Measurements from ENCODE around the gene CD7.

Gene CD7

DNA sequence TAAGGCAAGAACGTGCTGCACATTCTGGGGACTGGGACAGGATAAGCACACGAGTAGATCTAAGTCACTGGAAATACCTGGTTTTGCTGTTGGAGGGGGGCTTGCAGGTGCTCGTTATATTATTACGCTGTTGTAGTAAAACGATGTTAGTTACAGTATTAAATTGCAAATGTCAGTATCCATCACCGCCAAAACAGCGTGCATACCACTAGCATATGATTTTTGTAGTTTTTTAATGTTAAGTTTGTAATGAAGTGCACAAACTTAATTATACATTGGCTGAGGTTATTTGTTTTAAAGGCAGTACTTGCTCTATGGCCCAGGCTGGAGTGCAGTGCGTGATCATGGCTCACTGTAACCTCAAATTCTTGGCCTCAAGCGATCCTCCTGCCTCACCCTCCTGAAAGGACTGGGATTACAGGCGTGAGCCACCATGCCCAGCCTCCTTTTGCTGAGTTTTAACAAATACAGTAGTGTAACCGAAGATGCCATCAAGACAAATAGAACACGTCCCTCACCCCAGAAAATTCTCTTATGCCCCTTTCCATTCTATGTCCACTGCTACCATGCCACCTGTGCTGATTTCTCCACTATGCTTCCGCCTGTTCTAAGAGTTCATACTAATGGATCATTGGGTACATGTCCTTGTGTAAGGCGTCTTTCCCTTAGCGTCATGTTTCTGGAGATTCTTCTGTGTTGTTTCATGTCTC is 23.2 kb downstream of the CD7 start:
- H3F3A ChIP-seq (ENCODE audit: insufficient read depth, low read length) = peaks cover 4% of the 10 kb centered on the region
- H3K27me3 ChIP-seq (ENCODE audit: insufficient read depth, low read length) = no peaks in the 10 kb centered on the region
- H3K27ac ChIP-seq (ENCODE audit: low read depth, low read length, poor library complexity, severe bottlenecking) = no peak overlapping the region
- H3K9me3 ChIP-seq (ENCODE audit: low read length) = no peaks in the 10 kb centered on the region
- no peak overlapping the region for H3K9ac ChIP-seq (ENCODE audit: low read length)
- TF ChIP-seq, protein P1, sequence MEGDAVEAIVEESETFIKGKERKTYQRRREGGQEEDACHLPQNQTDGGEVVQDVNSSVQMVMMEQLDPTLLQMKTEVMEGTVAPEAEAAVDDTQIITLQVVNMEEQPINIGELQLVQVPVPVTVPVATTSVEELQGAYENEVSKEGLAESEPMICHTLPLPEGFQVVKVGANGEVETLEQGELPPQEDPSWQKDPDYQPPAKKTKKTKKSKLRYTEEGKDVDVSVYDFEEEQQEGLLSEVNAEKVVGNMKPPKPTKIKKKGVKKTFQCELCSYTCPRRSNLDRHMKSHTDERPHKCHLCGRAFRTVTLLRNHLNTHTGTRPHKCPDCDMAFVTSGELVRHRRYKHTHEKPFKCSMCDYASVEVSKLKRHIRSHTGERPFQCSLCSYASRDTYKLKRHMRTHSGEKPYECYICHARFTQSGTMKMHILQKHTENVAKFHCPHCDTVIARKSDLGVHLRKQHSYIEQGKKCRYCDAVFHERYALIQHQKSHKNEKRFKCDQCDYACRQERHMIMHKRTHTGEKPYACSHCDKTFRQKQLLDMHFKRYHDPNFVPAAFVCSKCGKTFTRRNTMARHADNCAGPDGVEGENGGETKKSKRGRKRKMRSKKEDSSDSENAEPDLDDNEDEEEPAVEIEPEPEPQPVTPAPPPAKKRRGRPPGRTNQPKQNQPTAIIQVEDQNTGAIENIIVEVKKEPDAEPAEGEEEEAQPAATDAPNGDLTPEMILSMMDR (IDR thresholded peaks at IDR 0.05; ENCODE audit: low read length) = no peak
- no peak for TF ChIP-seq EZH2 (IDR thresholded peaks at IDR 0.05; ENCODE audit: borderline replicate concordance, low read length)
- peaks cover 35% of the 10 kb centered on the region for H3K4me1 ChIP-seq (ENCODE audit: insufficient read depth, low read length, severe bottlenecking)
- no peak overlapping the region for H2AFZ ChIP-seq (ENCODE audit: low read length)
- no peaks in the 10 kb centered on the region for H3K36me3 ChIP-seq (ENCODE audit: insufficient read depth, low read length)
- no peaks in the 10 kb centered on the region for H3K79me2 ChIP-seq (ENCODE audit: insufficient read depth, low read length)
- no peaks in the 10 kb centered on the region for H4K20me1 ChIP-seq (ENCODE audit: insufficient read depth, low read length)
- no peak overlapping the region for H3K4me2 ChIP-seq (ENCODE audit: low read length)
- no peaks in the 10 kb centered on the region for H3K9me2 ChIP-seq (ENCODE audit: low read depth, low read length)
- H3K4me3 ChIP-seq (ENCODE audit: low read depth, low read length, poor library complexity, severe bottlenecking) = no peak overlapping the region

DNA sequence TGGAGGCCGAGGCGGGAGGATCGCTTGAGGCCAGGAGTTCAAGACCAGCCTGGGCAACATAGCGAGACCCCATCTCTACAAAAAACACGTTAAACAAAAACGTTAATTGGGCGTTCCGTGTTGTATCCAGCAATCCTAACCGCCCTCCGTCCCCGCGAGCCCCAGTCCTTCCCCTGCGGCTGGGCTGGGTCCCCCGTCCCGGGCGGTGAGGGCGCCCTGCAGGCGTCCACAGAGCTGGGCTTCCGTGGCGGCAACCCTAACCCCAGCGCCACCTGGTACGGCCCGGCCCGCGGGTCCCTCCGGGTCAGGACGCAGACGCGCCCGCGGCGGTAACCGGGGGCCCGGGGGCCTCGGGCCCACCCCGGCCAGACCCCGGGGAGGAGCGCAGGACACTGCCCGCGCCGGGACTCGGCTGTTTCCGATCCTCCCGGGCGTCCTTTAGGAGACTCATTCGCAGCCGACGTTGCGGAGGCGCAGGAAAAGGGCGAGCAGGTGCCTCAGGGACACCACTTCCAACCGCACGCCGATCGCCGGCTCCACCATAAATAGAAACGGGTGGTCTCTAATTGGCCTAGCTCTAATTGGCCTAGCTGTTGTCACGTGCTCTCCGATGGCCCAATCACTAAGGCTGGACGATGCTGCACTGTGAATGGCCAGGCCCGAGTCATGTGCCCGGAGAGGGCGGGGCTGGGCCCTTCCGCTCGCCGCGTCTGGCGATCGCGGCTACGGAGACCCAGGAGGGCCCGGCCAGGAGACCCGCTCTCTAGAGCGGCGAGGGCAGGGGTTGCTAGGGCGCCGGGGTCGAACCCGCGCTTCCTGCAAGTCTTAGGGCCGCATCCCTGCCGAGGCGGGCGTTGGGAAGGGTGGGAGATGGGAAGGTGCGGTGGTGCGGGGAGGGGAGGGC is 24.9 kb downstream of the CD7 start:
- Histone ChIP-seq H3K4me1 (ENCODE audit: insufficient read depth, low read length, severe bottlenecking) (peaks cover 18% of the 10 kb centered on the region), H3K9me2 (ENCODE audit: low read depth, low read length) (no peaks in the 10 kb centered on the region), H3K27ac (ENCODE audit: low read depth, low read length, poor library complexity, severe bottlenecking) (peak overlapping the region; percentile 10), H4K20me1 (ENCODE audit: insufficient read depth, low read length) (no peaks in the 10 kb centered on the region), H3F3A (ENCODE audit: insufficient read depth, low read length) (peaks cover 4% of the 10 kb centered on the region), H3K4me2 (ENCODE audit: low read length) (peak overlapping the region; percentile 68), H3K4me3 (ENCODE audit: low read depth, low read length, poor library complexity, severe bottlenecking) (peak overlapping the region; percentile 78), H3K27me3 (ENCODE audit: insufficient read depth, low read length) (peaks cover 5% of the 10 kb centered on the region; the same call in 1 of the 2 replicates), H3K79me2 (ENCODE audit: insufficient read depth, low read length) (no peaks in the 10 kb centered on the region), H3K9me3 (ENCODE audit: low read length) (peaks cover 2% of the 10 kb centered on the region; the same call in 1 of the 2 replicates), H2AFZ (ENCODE audit: low read length) (no peak overlapping the region), H3K9ac (ENCODE audit: low read length) (peak overlapping the region; percentile 85), H3K36me3 (ENCODE audit: insufficient read depth, low read length) (no peaks in the 10 kb centered on the region; the same call in 1 of the 2 replicates)
- TF ChIP-seq EZH2 (IDR thresholded peaks at IDR 0.05; ENCODE audit: borderline replicate concordance, low read length) = no peak
- TF ChIP-seq, protein P1 (IDR thresholded peaks at IDR 0.05; ENCODE audit: low read length) = no peak

DNA sequence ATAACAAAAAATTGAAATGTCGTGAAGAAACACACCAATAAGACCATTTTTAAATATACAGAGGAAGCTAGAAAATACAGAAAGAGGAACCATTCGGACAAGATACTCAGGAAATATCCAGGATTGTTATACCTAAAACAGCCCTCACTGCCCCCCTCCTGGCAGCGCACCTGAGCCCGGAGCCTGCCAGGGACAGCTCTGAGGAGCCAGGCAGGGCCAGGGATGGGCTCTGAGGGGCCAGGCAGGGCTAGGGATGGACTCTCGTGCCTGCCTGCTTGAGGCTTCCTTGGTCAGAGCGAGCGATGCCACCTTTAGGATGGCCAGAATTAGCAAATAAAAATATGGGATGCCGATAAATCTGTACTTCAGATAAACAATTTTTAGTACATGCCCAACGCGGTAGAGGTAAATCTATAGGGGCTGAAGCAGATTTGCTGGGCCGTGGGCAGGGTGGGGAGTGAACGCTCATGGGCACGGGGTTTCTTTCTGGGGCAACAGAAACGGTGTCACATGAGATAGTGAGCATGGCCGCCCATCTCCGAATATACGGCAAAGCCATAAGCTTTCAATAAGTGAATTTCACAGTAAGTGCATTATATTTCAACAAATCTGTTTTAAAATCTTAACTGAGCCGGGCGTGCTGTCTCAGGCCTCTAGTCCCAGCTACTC is 25.7 kb downstream of the CD7 start:
- H3K9ac ChIP-seq (ENCODE audit: low read length) = peak overlapping the region; percentile 85
- no peak for TF ChIP-seq EZH2 (IDR thresholded peaks at IDR 0.05; ENCODE audit: borderline replicate concordance, low read length)
- TF ChIP-seq, protein P1 (IDR thresholded peaks at IDR 0.05; ENCODE audit: low read length) = no peak
- H3K9me2 ChIP-seq (ENCODE audit: low read depth, low read length) = no peaks in the 10 kb centered on the region
- peaks cover 13% of the 10 kb centered on the region; the same call in 1 of the 2 replicates for H3K27me3 ChIP-seq (ENCODE audit: insufficient read depth, low read length)
- peaks cover 10% of the 10 kb centered on the region for H3K9me3 ChIP-seq (ENCODE audit: low read length)
- H3K36me3 ChIP-seq (ENCODE audit: insufficient read depth, low read length) = no peaks in the 10 kb centered on the region; the same call in 1 of the 2 replicates
- H3K4me1 ChIP-seq (ENCODE audit: insufficient read depth, low read length, severe bottlenecking) = peaks cover 10% of the 10 kb centered on the region
- peaks cover 4% of the 10 kb centered on the region for H3F3A ChIP-seq (ENCODE audit: insufficient read depth, low read length)
- H3K27ac ChIP-seq (ENCODE audit: low read depth, low read length, poor library complexity, severe bottlenecking) = no peak overlapping the region
- peak overlapping the region; percentile 78 for H3K4me3 ChIP-seq (ENCODE audit: low read depth, low read length, poor library complexity, severe bottlenecking)
- H2AFZ ChIP-seq (ENCODE audit: low read length) = no peak overlapping the region
- peak overlapping the region; percentile 68 for H3K4me2 ChIP-seq (ENCODE audit: low read length)
- no peaks in the 10 kb centered on the region for H3K79me2 ChIP-seq (ENCODE audit: insufficient read depth, low read length)
- no peaks in the 10 kb centered on the region for H4K20me1 ChIP-seq (ENCODE audit: insufficient read depth, low read length)

Measured in OCI-LY1 (cell line).